HG02943 (cell line): ENCODE measurements around the gene GAGE12G.
"Not testable (repeated sequence)": the region's sequence is repeated elsewhere in the genome, so short reads cannot be mapped to it uniquely, and the experiment has no call there.

ENCODE experiments used
- ATAC-seq: cut with Tn5 transposase; IDR thresholded peaks from one replicate; pipeline ENCODE4 v1.9.1; 2021; ENCODE audit warnings: mild to moderate bottlenecking, low read depth, moderate library complexity; ENCODE audit not compliant: unreplicated experiment

GAGE12G gene

DNA sequence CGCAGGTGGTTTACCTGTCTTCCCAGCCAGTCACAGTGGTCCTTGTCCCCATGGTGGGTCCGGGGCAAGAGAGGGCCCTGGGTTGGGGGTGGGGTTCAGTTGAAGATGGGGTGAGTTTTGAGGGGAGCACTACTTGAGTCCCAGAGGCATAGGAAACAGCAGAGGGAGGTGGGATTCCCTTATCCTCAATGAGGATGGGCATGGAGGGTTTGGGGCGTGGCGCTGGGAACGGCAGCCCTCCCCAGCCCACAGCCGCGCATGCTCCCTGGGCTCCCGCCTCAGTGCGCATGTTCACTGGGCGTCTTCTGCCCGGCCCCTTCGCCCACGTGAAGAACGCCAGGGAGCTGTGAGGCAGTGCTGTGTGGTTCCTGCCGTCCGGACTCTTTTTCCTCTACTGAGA lies at the start of gene GAGE12G:
GAGE12G (plus strand) TSS at position 301 of the 400 bp plus-strand sequence. CDS start 1,155 bp downstream, outside the sequence.
- ATAC-seq = not testable (repeated sequence)

GRCh38 chrX:49531877-49532276 lies 38.3 kb upstream of the GAGE12G start, which contains the start of gene GAGE12C:
Gene GAGE12C (plus strand): TSS chrX:49532177. CDS start chrX:49533332, 1,155 bp downstream.
- not testable (repeated sequence) for ATAC-seq

GRCh38 chrX:49541433-49541832 lies 28.8 kb upstream of the GAGE12G start, which contains the start of gene GAGE12D:
Gene GAGE12D (plus strand): TSS chrX:49541733. CDS start chrX:49542888, 1,155 bp downstream.
- not testable (repeated sequence) for ATAC-seq

GRCh38 chrX:49550989-49551388 lies 19.2 kb upstream of the GAGE12G start, which contains the start of gene GAGE12E:
Gene GAGE12E (plus strand): TSS chrX:49551289. CDS start chrX:49552444, 1,155 bp downstream.
- ATAC-seq = not testable (repeated sequence)

- not testable (repeated sequence) for ATAC-seq
Observed at GRCh38 chrX:49560542-49560941, 9.7 kb upstream of the GAGE12G start, which contains the start of gene GAGE12F. Gene GAGE12F (plus strand): TSS chrX:49560842. CDS start chrX:49561997, 1,155 bp downstream.

GRCh38 chrX:49568728-49569127 lies 1.5 kb upstream of the GAGE12G start:
- ATAC-seq = not testable (repeated sequence)

DNA sequence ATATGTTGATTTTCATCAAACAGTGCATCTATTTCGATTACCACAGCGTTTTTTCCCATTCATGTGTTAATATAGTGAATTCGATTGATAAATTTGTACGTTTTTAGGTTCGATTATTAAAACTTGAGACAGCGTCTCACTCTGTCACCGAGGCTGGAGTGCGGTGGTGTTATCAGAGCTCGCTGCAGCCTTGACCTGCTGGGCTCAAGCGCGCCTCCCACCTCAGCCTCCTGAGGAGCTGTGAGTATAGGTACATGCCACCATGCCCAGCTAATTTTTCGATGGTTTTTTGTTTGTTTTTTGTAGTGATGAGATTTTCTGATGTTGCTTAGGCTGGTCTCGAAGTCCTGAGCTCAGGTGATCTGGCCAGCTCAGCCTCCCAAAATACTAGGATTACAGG lies 1.0 kb upstream of the GAGE12G start:
- not testable (repeated sequence) for ATAC-seq

DNA sequence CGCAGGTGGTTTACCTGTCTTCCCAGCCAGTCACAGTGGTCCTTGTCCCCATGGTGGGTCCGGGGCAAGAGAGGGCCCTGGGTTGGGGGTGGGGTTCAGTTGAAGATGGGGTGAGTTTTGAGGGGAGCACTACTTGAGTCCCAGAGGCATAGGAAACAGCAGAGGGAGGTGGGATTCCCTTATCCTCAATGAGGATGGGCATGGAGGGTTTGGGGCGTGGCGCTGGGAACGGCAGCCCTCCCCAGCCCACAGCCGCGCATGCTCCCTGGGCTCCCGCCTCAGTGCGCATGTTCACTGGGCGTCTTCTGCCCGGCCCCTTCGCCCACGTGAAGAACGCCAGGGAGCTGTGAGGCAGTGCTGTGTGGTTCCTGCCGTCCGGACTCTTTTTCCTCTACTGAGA lies 9.4 kb downstream of the GAGE12G start, which contains the start of gene GAGE12H:
GAGE12H (plus strand) TSS at position 301 of the 400 bp plus-strand sequence. CDS start 1,155 bp downstream, outside the sequence.
- ATAC-seq = not testable (repeated sequence)

- ATAC-seq = not testable (repeated sequence)
Observed at GRCh38 chrX:49589196-49589595, 19.0 kb downstream of the GAGE12G start, which contains the start of gene GAGE2A. Gene GAGE2A (plus strand): TSS chrX:49589496. CDS start chrX:49590651, 1,155 bp downstream.

- not testable (repeated sequence) for ATAC-seq
Observed at GRCh38 chrX:49589769-49590478, 19.7 kb downstream of the GAGE12G start.

GRCh38 chrX:49590488-49590887 lies 20.3 kb downstream of the GAGE12G start:
- ATAC-seq = not testable (repeated sequence)

DNA sequence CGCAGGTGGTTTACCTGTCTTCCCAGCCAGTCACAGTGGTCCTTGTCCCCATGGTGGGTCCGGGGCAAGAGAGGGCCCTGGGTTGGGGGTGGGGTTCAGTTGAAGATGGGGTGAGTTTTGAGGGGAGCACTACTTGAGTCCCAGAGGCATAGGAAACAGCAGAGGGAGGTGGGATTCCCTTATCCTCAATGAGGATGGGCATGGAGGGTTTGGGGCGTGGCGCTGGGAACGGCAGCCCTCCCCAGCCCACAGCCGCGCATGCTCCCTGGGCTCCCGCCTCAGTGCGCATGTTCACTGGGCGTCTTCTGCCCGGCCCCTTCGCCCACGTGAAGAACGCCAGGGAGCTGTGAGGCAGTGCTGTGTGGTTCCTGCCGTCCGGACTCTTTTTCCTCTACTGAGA lies 28.5 kb downstream of the GAGE12G start, which contains the start of gene GAGE1:
GAGE1 (plus strand) TSS at position 301 of the 400 bp plus-strand sequence. CDS start 1,155 bp downstream, outside the sequence.
- ATAC-seq = not testable (repeated sequence)

DNA sequence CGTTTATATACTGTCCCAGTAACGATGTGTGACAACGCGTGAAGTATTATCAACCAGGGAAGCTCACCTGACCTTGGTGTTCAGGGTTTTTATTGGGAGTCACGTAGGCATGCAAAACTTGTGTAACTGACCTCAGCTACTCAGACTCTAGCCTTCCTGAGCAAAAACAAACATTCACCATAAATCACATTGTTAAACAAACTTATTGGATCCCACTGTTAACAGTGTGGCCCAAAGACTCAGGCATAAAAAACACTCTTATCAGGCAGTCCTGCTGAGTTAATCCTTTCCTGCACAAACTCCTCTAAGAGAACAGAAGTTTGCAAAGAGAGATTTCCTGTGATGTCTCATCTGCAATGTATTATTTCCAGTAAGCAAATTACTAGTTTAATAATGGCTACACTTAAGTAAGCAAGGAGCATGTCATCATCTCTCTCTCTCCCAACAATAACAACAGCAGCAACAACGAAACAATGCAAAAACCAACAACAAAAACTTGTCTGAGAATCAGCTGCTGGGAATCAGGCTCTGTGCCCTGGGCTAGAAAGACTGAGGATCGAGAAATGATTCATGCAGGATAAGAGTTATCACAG lies 40.6 kb downstream of the GAGE12G start:
- ATAC-seq = no peak

DNA sequence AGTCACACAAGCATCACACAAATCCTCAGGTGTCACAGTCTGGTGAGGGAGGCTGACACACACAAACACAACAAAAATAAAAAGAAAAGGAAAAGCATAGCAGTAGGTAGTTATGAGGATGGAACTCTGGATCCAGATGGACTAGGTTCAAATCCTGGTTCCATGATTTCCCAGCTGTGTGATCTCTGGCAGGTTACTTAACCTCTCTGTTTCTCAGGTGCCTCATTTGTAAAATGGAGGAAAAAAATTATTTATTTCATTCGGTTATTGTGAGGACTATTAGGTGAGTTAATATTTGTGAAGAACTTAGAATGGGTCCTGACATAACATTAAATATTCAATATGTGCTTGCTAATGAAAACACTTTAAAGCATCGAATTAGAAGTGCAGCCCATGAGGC lies 48.4 kb downstream of the GAGE12G start:
- ATAC-seq = no peak
